GM18870 (cell line): Measurements from ENCODE around the gene ALDH7A1.
"Not testable (repeated sequence)": the region's sequence is repeated elsewhere in the genome, so short reads cannot be mapped to it uniquely, and the experiment has no call there.

ENCODE experiments used
- ATAC-seq: cut with Tn5 transposase; IDR thresholded peaks from one replicate; pipeline ENCODE4 v1.9.1; 2021; ENCODE audit warnings: moderate library complexity; ENCODE audit not compliant: unreplicated experiment

The ALDH7A1 gene

GRCh38 chr5:126536874-126537273 lies 58.1 kb downstream of the ALDH7A1 start:
- ATAC-seq = no peak

- no peak for ATAC-seq
Observed at GRCh38 chr5:126535856-126536545, 59.0 kb downstream of the ALDH7A1 start.

GRCh38 chr5:126534553-126534952 lies 60.5 kb downstream of the ALDH7A1 start:
- ATAC-seq = no peak

- no peak for ATAC-seq
Observed at GRCh38 chr5:126531543-126532120, 63.4 kb downstream of the ALDH7A1 start.

GRCh38 chr5:126527892-126528291 lies 67.1 kb downstream of the ALDH7A1 start:
- ATAC-seq = no peak

GRCh38 chr5:126527158-126527557 lies 67.9 kb downstream of the ALDH7A1 start:
- no peak for ATAC-seq

GRCh38 chr5:126526493-126526892 lies 68.5 kb downstream of the ALDH7A1 start:
- no peak for ATAC-seq

- no peak for ATAC-seq
Observed at GRCh38 chr5:126525630-126526245, 69.3 kb downstream of the ALDH7A1 start.

GRCh38 chr5:126523818-126524510 lies 71.1 kb downstream of the ALDH7A1 start:
- no peak for ATAC-seq

GRCh38 chr5:126521130-126521529 lies 73.9 kb downstream of the ALDH7A1 start:
- ATAC-seq = no peak

GRCh38 chr5:126520593-126520953 lies 74.4 kb downstream of the ALDH7A1 start:
- no peak for ATAC-seq

GRCh38 chr5:126519637-126520592 lies 75.1 kb downstream of the ALDH7A1 start:
- ATAC-seq = no peak

- ATAC-seq = not testable (repeated sequence)
Observed at GRCh38 chr5:126519223-126519622, 75.8 kb downstream of the ALDH7A1 start.

GRCh38 chr5:126516852-126517251 lies 78.2 kb downstream of the ALDH7A1 start:
- ATAC-seq = no peak

GRCh38 chr5:126516133-126516532 lies 78.9 kb downstream of the ALDH7A1 start:
- no peak for ATAC-seq

- ATAC-seq = no peak
Observed at GRCh38 chr5:126515337-126515736, 79.7 kb downstream of the ALDH7A1 start.

GRCh38 chr5:126514558-126515141 lies 80.4 kb downstream of the ALDH7A1 start:
- ATAC-seq = no peak

- ATAC-seq = no peak
Observed at GRCh38 chr5:126514131-126514557, 80.9 kb downstream of the ALDH7A1 start.

- no peak for ATAC-seq
Observed at GRCh38 chr5:126513703-126514102, 81.3 kb downstream of the ALDH7A1 start.

- ATAC-seq = no peak
Observed at GRCh38 chr5:126513302-126513701, 81.7 kb downstream of the ALDH7A1 start.
